A673 (cell line): ENCODE data around the gene CHMP2B.

Source experiments
- CTCF ChIP-seq: fragments of 300-800, 200-600 bp; sonication (generic); conservative IDR thresholded peaks from 2 replicates; pipeline ENCODE4 v1.5.1; 2017; ENCODE audit warnings: low read depth, mild to moderate bottlenecking, antibody characterized with exemption, low read length, moderate library complexity, mixed read lengths
- EZH2 ChIP-seq: fragments of 200-600 bp; sonication (generic); IDR thresholded peaks from 2 replicates; pipeline ENCODE4 v1.6.1; 2017; ENCODE audit warnings: borderline replicate concordance, low read depth, mild to moderate bottlenecking, mixed read lengths, antibody characterized with exemption, low read length; ENCODE audit not compliant: poor library complexity, severe bottlenecking

DNA sequence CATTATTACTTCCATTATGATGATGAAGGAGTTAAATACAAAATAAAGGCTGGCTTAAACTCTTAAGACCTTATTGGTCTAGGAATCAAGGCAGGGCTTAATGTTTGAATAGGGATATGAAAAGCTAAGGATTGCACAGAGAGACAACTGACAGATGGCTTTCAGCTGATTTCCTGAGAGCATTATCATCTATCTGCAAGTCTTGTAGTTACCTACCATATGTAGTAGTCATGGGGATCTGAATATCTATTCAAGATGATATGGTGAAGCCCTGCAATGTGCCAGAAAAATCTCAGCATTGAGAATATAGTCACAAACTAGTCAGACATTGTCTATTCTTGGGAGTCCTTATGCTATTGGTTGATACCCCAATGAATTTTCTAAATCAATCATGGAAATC lies 47.5 kb upstream of the CHMP2B start:
- TF ChIP-seq CTCF: no peak
- no peak for TF ChIP-seq EZH2
